HG03460 (cell line): ENCODE measurements around the gene PKD1L1.
"Not testable (repeated sequence)": the region's sequence is repeated elsewhere in the genome, so short reads cannot be mapped to it uniquely, and the experiment has no call there.

Experiments used
- ATAC-seq: cut with Tn5 transposase; IDR thresholded peaks from one replicate; pipeline ENCODE4 v1.9.1; 2021; ENCODE audit not compliant: unreplicated experiment

Gene PKD1L1

DNA sequence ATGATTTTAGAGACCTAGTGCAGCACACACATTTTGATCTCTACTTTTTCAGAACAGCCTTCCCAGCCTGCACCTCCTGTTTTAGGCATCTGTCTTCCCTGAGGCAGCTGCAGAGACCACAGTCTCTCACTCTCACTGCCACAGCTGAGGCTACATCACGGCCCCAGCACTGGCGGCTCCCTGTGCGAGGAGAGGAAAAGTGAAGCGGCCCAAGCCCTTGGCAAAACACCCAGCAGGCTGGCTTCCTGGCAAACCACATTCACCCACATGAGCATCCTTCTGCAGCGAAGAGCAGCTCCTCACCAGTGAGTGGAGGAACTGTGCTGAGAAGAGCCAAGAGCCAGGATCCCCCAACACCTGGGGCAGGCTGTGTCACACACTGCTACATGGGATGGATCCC, 17.2 kb upstream of the PKD1L1 start:
- no peak for ATAC-seq

DNA sequence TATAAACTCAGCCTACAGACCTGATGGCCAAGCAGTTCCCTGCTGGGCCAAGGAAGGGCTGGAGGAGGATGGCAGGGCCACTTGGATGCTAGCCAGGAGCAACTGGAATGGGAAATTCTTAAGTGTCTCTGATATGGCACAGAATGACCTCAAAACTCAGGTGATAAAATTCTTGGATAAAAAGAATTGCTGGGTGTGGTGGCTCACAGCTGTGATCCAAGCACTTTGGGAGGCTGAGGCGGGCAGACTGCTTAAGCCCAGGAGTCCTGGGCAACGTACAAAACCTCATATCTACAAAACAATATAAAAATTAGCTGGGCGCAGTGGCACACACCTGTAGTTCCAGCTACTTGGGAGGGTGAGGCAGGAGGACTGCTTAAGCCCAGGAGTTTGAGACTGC, 14.0 kb upstream of the PKD1L1 start:
- no peak for ATAC-seq

DNA sequence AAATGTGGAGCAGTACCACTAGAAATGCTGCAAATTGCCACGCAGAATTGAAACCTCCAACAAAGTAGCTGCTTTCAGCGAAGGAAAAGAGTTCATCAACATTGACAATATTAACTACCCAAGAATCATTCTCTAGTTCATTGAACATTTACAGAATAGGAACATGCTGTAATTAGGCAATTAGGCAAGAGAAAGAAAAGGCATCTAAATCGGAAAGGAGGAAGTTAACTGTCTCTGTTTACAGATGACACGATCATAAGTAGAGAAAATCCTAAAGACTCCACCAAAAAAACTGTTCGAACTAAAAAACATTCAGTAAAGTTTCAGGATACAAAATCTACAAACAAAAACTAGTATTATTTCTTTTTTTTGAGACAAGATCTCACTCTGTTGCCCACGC, 8.9 kb upstream of the PKD1L1 start:
- ATAC-seq = no peak

DNA sequence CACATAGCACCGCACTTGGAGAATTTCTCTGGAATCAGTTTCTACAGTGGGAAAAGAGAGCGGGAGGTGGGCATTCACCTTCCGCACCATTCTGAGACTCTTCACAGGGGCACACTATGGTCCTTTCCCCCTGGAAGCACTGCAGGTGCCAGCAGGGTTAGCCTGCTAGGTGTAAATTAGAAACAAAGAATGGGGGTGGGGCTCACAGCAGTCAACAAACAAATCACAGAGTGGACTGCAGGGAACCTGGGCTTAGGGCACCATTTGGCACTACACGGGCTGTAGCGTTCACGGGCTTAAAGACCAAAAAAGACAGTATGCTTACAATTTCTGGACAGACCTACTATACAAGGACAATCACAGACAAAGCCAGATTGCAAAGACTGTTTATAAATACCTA, 8.0 kb upstream of the PKD1L1 start:
- ATAC-seq = no peak

DNA sequence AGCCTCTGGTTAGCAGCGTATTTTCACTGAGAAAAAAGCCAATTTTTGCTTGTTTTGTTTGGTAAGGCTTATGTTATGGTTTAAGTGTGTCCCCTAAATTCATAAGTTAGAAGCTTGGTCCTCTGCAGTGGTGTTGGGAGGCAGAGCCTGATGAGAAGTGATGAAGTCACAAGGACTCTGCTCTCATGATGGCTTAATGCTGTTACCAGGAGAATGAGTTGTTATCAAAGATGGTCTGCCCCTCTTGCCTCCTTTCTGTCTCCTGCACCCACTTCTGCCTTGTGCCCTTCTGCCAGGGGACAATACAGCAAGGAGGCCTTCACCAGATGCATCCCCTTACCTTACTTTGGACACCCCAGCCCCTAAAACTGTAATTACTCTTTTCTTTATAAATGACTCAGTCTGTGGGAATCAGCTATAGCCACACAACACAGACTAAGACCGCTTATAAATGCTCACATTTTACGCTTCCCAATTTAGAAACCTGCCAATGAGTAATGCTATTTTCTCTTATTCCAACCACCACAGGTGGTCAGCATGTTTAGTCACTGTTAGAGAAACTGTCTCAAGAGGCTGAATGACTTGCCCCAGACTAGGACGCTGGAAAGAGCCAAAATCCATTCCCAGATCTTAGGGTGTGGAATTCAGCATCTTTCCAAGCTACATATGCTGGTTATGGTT, 6.1 kb upstream of the PKD1L1 start:
- ATAC-seq = no peak

DNA sequence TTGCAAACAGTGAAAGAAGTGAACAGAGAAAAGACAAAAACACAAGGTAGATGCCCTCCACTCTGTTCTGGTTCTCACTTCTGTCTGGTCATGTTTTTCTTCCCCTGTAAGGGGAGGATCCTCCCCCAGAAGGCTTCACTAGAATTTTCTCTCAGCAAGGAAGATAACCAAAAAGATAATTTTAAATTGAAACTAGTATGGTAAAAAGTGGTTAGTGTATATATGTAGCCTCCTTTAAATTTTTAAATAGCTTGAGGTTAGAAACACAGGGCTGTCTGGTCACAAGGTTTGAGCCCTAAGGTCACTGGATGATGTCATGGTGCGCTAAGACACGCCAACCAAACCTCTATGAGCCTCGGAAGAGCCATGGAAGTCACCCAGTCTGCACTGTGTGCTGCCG, 5.6 kb upstream of the PKD1L1 start:
- ATAC-seq = no peak

DNA sequence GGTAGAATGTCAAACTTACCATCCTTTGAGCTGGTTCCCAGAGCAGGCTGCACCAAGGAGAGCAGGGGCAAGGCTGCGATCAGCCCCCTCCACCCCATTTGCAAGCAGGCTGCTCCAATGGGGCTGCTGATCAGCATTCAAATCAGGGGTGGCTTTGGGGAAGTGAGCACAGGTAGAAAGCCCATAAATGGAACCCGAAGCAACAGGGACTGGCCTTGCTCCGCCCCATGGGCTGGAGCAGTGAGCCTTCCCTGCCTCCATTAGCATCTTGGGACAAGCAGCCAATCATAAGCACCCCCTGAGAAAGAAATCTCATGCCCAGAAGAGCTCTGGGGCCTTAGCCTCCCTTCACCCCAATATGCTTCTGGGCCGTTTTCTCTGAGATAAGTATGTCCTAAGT, 4.0 kb upstream of the PKD1L1 start:
- ATAC-seq = no peak

DNA sequence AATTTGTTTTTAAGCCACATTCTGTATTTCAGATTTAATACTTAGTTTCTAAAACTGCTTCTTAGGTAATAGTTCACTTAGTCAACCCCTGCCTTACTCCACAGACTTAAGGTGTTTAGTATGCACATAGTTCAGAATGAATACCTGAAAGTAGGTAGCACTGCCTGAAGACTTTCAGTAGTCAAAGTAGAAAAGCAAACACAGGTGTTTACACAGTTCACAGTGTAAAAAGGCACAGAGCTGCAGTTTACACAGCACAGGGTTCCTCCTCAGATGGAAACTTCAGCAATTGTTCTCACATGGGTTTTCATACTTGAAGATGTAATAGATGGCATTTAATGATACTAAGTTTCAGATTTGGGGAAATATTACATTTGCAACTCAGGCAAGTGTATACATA, 3.1 kb upstream of the PKD1L1 start:
- ATAC-seq = no peak

DNA sequence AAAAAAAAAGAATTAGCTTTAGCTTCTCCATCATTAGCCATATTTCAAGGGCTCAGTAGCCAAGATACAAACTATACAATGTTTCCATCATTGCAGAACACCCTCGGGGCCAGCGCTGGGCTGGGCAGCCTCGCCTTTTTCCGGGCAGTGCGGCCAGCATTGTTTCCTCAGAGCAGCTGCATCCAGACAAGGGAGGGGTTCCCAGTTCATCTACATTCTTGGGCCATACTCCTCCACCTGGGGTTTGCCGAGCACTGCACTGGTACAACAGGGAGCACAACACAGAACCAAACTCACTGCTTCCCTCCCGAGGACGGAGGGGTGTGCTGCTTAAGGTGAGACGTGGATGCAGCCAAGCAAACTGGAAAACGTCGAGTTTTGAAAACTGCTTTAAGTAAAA, 2.4 kb upstream of the PKD1L1 start:
- no peak for ATAC-seq

DNA sequence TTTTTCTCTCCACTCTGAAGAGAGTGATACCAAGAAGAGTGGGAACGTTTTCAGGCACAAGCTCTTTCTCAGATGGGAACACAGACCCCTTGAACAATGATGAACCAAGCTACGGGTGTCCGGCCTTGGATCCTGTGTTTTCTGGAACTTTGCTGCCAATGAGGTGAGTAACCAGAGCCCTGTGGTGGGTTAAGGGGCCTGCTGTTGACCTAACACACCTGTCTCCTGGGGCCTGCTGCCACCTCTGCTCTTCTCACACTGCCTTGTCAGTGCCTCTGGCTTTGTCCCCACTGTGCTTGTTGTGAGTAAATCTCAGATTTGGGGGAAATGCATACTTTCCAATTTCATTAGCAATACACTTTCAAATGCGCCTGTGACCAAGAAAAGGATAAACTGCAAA, 1.4 kb upstream of the PKD1L1 start:
- no peak for ATAC-seq

DNA sequence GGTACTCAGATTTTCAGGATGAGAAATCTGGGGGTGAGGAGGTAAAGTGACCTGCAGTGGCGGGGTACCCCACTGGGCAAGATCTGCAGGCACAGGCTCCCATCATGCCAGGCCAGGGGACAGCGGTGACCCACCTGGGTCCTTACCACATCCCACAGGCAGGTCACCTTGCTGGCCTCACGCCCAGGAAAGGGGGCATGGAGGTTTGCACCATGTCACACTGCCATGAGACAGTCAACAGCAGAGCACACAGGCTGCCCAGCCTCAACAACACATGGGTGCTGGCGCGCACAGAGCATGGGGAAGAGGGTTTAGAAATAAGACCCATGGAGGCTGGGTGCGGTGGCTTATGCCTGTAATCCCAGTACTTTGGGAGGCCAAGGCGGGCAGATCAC, 914 bp downstream of the PKD1L1 start:
- no peak for ATAC-seq

DNA sequence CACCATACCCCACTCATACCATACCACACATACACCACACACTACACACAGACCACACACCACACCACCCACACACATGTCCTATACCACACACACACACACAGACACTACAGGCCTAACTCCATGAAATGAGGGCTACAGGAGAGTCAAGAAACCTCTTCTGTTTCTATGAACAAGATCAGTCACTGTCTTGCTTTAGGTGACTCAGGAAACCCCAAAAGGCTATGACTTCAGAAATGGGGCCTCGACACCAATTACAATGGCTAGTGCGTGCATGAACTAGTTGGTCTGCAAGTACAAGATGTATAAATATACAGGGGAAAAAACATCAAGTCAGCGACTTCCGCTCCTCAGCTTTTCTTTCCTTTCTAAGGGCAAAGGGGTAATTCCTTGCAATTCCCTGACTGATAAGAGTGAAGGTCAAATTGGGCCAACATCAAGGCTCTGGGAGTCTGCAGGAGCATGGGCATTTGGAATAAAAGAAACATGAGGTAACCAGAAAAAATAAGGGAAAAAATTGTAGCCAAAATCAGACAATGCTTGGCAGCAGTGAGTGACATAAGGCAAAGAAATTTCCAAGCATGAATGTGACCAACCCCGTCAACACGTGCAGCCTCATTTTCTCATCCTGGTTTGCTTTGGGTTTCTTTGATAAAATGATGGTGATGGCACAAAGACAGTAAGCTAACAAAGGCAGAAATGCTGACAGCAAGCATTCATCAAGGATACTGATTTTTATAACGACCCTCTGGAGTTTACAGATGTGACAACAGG, 1.5 kb downstream of the PKD1L1 start:
- ATAC-seq = no peak

DNA sequence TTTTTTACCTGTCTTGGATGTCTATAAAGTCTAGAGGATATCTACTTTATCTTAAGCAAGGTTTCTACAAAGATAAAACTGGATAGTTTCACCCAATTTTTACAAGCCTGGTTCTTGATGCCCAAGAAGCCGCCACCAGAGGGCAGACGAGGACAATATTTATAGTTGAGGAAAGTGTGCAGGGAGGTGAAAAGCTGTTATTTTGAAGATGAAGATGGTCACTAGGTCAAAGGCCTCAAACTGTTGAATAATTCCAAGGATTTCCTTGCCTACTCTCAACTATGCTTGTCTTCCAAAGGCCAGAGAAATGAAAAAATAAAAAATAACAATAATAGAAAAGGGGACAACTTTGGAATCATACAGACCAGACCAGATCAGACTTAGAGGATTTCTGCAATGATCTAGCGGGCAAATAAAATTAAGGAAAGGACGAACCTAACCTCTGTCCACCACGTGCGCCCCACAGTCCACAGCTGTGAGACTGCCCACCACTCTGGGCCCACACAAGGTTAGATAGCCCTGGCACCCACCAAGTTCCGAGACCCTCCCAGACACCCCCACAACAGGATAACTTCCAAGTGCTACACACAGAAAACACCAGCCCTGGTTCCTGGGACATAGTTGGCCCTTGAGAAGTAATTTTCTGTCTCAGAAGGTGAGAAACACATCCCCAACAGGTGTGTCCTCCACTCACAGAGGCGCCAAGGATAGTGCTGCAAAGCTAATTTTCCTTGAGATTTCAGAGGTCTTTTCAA, 2.8 kb downstream of the PKD1L1 start:
- no peak for ATAC-seq

DNA sequence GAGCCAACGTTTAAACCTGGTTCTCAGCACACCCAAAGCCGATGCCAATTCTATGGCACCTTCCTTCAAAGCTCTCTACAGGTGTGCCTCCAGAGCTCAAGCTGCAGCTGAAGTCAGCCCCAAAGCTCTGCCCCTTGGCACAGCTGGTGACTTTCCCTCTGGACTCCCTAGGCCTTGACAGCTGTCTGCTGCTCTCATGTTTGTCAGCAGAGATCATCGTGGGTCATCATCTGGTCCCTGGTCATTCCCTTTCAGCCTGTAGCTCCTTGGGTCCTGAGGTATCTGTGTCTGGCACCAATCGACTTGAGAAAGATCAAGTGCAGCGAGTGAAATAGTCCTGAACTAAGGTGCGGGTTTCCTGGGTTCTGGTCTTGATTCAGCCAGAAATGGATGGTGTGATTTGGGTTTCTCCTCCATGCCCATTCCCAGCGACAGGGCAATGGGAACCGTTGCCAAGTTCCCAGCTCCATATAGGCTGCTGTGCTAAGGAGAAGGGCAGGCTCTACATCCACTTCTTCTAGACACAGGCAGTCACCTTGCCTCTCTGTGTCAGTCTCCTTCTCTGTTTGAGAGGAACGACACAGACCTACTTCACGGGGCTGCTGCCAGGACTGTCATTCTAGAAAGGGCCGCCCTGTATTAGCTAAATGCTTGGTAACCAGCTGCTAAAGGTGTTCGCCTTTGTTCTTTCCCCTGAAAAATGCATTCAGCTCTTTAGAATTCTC, 3.6 kb downstream of the PKD1L1 start:
- ATAC-seq = no peak

DNA sequence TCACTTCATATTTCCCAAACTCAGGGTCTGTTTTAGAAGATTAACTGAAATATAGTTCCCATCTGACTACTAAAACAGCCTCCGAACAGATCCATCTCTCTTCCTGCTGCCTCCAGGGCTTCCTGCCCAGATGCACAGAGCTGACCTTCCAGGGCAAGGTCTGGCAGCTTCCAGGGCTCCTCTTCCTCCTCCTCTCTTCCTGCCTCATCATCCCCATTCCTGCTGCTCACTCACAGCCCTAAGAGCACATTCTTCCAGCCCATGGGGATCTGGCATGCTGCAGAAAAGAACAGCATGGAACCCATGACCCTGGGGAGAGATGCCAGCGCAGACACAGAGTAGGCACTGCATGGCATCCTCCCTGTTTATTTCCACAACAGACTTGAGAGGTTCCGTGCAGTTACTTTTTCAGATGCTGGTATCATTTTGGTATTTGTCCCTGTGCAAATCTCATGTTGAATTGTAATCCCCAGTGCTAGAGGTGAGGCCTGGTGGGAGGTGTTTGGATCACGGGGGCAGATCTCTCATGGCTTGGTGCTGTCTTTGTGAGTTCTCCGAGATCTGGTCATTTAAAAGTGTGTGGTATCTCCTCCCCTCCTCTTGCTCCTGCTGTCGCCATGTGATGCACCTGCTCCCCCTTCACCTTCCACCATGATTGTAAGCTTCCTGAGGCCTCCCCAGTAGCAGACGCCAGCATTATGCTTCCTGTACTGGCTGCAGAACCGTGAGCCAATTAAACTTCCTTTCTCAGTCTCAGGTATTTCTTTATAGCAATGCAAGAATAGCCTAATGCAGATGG, 4.4 kb downstream of the PKD1L1 start:
- ATAC-seq = no peak

DNA sequence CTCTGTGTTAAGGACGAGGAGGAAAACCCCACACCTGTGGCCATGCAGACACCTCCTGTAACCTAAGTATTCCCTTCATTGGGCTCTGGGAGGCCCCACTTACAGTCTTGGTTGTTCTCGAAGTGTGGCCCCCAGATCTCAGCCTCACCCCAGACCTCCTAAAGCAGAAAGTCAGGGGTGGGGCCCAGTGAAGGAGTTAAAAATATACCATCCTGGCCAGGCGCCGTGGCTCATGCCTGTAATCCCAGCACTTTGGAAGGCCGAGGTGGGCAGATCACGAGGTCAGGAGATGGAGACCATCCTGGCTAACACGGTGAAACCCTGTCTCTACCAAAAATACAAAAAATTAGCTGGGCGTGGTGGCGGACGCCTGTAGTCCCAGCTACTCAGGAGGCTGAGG, 5.6 kb downstream of the PKD1L1 start:
- not testable (repeated sequence) for ATAC-seq

DNA sequence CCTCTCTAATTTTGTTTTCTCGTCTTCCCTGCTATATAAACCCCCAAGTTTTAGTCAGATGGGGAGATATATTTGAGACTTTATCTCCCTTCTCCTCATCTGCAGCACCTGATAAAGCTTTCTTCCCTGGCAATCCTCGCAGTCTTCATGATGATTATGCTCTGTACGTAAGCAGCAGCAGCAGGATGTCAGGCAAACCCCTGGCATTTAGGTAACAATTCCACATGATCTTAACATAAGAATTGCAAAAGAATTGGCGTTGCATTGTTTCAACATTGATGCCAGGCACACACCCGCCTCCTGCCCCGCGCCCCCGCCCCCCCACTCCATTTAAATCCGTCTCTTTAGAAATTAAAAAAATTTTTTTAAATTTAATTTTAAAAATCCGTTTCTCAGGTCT, 6.1 kb downstream of the PKD1L1 start:
- no peak for ATAC-seq

DNA sequence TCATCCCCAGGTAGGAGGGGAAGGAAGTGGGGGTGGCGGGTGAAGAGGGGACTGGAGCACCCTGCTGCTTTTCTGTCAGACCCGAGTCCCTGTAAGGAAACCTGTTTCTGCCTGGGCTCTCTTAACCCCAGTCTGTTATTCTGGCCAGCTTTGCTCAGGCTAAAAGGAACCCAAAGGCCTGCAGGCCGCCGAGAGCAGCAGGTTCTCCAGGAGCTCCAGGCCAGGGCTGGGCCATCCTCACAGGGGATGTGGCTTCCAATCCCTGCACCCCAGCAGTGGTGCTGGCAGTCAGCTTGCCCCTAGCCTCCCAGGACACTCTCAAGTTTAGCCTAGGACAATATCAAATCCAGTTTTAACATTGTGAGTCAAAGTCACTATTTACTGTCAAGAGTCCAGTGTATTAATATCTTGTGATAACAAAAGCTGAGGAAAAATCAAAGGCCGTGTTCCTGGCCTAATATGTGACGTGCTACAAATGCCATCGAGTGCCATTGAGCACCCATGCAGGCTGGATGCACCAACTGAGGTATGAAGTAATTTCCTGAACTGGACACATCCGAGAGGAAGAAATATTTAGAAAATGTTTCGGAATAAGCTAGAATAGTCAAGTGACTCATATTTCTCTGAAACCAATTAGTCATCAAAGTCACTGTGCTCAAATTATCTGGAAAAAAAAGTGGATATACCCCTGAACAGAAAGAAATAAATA, 7.0 kb downstream of the PKD1L1 start:
- ATAC-seq = no peak

DNA sequence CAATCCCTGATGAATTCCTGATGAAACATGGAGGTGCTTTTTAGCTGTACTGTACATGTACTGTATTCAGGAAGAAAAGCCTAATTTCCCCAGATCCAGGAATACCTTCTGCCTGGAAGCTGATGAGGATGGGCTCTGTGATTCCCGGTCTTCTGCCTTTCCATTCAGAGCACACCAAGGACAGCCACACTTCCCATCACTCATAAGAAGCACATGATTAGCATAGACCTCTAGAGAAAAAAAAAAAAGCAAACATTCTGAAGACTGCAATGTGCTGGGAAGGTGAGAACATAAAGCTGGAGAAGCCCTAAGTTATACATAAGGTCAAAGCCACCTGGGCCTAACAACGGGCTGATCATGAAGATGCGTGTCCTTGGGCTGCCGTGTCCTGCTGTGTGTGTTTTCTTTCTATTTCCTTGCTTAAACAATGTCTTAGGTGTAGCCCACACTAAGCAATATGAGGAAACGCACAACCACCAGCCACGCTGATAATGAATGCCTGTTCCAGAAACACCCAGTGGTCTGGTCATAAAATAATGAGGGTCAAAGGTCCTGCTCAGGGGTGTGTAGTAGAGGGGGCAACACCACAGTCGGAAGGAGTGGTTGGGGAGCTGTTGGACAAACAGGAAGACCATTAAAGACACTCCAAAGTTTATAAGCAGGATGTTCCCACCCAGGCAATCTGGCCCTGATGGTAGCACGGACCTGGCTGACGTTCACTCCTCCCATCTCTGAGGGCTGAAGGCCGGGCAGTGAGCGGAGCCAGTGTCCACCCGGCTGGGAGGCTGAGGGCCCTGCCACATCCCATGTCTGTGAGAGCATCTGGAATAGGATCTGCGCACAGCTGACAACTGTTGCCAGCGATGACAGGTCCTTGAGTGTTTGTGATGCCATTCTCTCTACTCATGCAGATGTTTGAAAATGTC, 7.9 kb downstream of the PKD1L1 start:
- ATAC-seq = no peak
